ENCODE results near the gene PLCD3.

GRCh38 chr17:45077643-45078042 lies 54.7 kb downstream of the PLCD3 start:
- TF ChIP-seq POLR2A (IDR thresholded peaks at IDR 0.05) = no peak
- no peak for TF ChIP-seq CTCF (IDR thresholded peaks at IDR 0.05)

All from Peyer's patch (tissue), 4 donors.